ENCODE results near the gene STAM. TPM values are rescaled to one million over a fixed set of nuclear protein-coding genes. Genes with fewer than 3 reads are reported as not detected.

STAM gene
- total RNA-seq, 1 experiment from 2014 or later = 14.4 TPM

- no peaks in the 10 kb centered on the region for H3K9me3 ChIP-seq (ENCODE audit: low read length)
- no peak overlapping the region for H2AFZ ChIP-seq (ENCODE audit: low read length)
- H3K4me1 ChIP-seq (ENCODE audit: low read length) = peaks cover 4% of the 10 kb centered on the region; the same call in 1 of the 2 replicates
- H4K20me1 ChIP-seq (ENCODE audit: insufficient read depth, low read depth, low read length) = no peaks in the 10 kb centered on the region
- DNase-seq = no peak
- H3K27me3 ChIP-seq (ENCODE audit: low read length) = no peaks in the 10 kb centered on the region
- no peaks in the 10 kb centered on the region for H3K36me3 ChIP-seq (ENCODE audit: insufficient read depth, low read length)
- H3K9me2 ChIP-seq (replicated peaks; ENCODE audit: insufficient read depth, low read length) = no peaks in the 10 kb centered on the region
- H3K79me2 ChIP-seq (ENCODE audit: low read length) = no peaks in the 10 kb centered on the region
- H3K27ac ChIP-seq (ENCODE audit: low read length) = no peak overlapping the region
- no peak overlapping the region for H3K4me3 ChIP-seq (ENCODE audit: low read length)
- H3K4me2 ChIP-seq (ENCODE audit: low read depth, low read length, poor library complexity, severe bottlenecking) = no peak overlapping the region
- H3K9ac ChIP-seq (ENCODE audit: low read length) = no peak overlapping the region
These were observed 114.2 kb downstream of the STAM start for GRCh38 chr10:17758200-17758599.

GRCh38 chr10:17758896-17759295 lies 114.9 kb downstream of the STAM start:
- no peaks in the 10 kb centered on the region for H3K79me2 ChIP-seq (ENCODE audit: low read length)
- H4K20me1 ChIP-seq (ENCODE audit: insufficient read depth, low read depth, low read length) = no peaks in the 10 kb centered on the region
- no peaks in the 10 kb centered on the region for H3K27me3 ChIP-seq (ENCODE audit: low read length)
- H3K9me2 ChIP-seq (replicated peaks; ENCODE audit: insufficient read depth, low read length) = no peaks in the 10 kb centered on the region
- H3K9me3 ChIP-seq (ENCODE audit: low read length) = no peaks in the 10 kb centered on the region
- H2AFZ ChIP-seq (ENCODE audit: low read length) = no peak overlapping the region
- H3K27ac ChIP-seq (ENCODE audit: low read length) = no peak overlapping the region
- no peaks in the 10 kb centered on the region for H3K36me3 ChIP-seq (ENCODE audit: insufficient read depth, low read length)
- H3K9ac ChIP-seq (ENCODE audit: low read length) = no peak overlapping the region
- DNase-seq = no peak
- peaks cover 4% of the 10 kb centered on the region; the same call in 1 of the 2 replicates for H3K4me1 ChIP-seq (ENCODE audit: low read length)
- no peak overlapping the region for H3K4me3 ChIP-seq (ENCODE audit: low read length)
- H3K4me2 ChIP-seq (ENCODE audit: low read depth, low read length, poor library complexity, severe bottlenecking) = no peak overlapping the region

GRCh38 chr10:17764142-17764541 lies 120.2 kb downstream of the STAM start:
- H3K4me1 ChIP-seq (ENCODE audit: low read length) = no peaks in the 10 kb centered on the region
- no peak for DNase-seq
- H3K27me3 ChIP-seq (ENCODE audit: low read length) = no peaks in the 10 kb centered on the region
- H4K20me1 ChIP-seq (ENCODE audit: insufficient read depth, low read depth, low read length) = no peaks in the 10 kb centered on the region
- no peak overlapping the region for H2AFZ ChIP-seq (ENCODE audit: low read length)
- H3K4me3 ChIP-seq (ENCODE audit: low read length) = no peak overlapping the region
- no peak overlapping the region for H3K27ac ChIP-seq (ENCODE audit: low read length)
- no peaks in the 10 kb centered on the region for H3K36me3 ChIP-seq (ENCODE audit: insufficient read depth, low read length)
- no peaks in the 10 kb centered on the region for H3K9me2 ChIP-seq (replicated peaks; ENCODE audit: insufficient read depth, low read length)
- no peak overlapping the region for H3K4me2 ChIP-seq (ENCODE audit: low read depth, low read length, poor library complexity, severe bottlenecking)
- no peaks in the 10 kb centered on the region for H3K9me3 ChIP-seq (ENCODE audit: low read length)
- H3K79me2 ChIP-seq (ENCODE audit: low read length) = no peaks in the 10 kb centered on the region
- no peak overlapping the region for H3K9ac ChIP-seq (ENCODE audit: low read length)

- H2AFZ ChIP-seq (ENCODE audit: low read length) = no peak overlapping the region
- no peaks in the 10 kb centered on the region for H3K4me1 ChIP-seq (ENCODE audit: low read length)
- no peaks in the 10 kb centered on the region for H3K79me2 ChIP-seq (ENCODE audit: low read length)
- no peaks in the 10 kb centered on the region for H3K27me3 ChIP-seq (ENCODE audit: low read length)
- H4K20me1 ChIP-seq (ENCODE audit: insufficient read depth, low read depth, low read length) = no peaks in the 10 kb centered on the region
- H3K9me2 ChIP-seq (replicated peaks; ENCODE audit: insufficient read depth, low read length) = no peaks in the 10 kb centered on the region
- no peak for DNase-seq
- H3K4me2 ChIP-seq (ENCODE audit: low read depth, low read length, poor library complexity, severe bottlenecking) = no peak overlapping the region
- H3K9ac ChIP-seq (ENCODE audit: low read length) = no peak overlapping the region
- no peak overlapping the region for H3K27ac ChIP-seq (ENCODE audit: low read length)
- no peak overlapping the region for H3K4me3 ChIP-seq (ENCODE audit: low read length)
- H3K36me3 ChIP-seq (ENCODE audit: insufficient read depth, low read length) = no peaks in the 10 kb centered on the region
- H3K9me3 ChIP-seq (ENCODE audit: low read length) = no peaks in the 10 kb centered on the region
These were observed 121.7 kb downstream of the STAM start for GRCh38 chr10:17765602-17766001.

Small RNAs within 50 kb of the gene (small RNA-seq; reads per million reads assigned to genes)
- not detected for gene AC069542.2

Other genes starting within 250 kb of the STAM start
- gene ST8SIA6, start 189.6 kb upstream of the STAM start, total RNA-seq (2014; rRNA removed; shearing (Covaris generic); ENCODE audit: low replicate concordance) = not detected in 2 replicates
- not detected in 2 replicates for gene HACD1, start 26.8 kb upstream of the STAM start, total RNA-seq (2014; rRNA removed; shearing (Covaris generic); ENCODE audit: low replicate concordance)
- gene TMEM236, start 108.0 kb downstream of the STAM start, total RNA-seq (2014; rRNA removed; shearing (Covaris generic); ENCODE audit: low replicate concordance) = 0.04 and 0.19 TPM in 2 replicates
- gene MRC1, start 165.2 kb downstream of the STAM start, total RNA-seq (2014; rRNA removed; shearing (Covaris generic); ENCODE audit: low replicate concordance) = 0.04 TPM in 1 of 2 replicates, not detected in the other